H1 (cell line): ENCODE measurements around the gene DRAXIN. TPM values are rescaled to one million over a fixed set of nuclear protein-coding genes. Genes with fewer than 3 reads are reported as not detected.

Experiments used
- CTCF ChIA-PET: fragments of 300-600 bp; sonication (Branson Sonifier 250); formaldehyde crosslinking; loops from one replicate; lab custom pipeline; 2021; ENCODE audit not compliant: partially characterized antibody; lab: Charles Lee
- POLR2A ChIA-PET: fragments of 300-600 bp; sonication (Branson Sonifier 250); formaldehyde crosslinking; loops from one replicate; lab custom pipeline; 2021; ENCODE audit warnings: inconsistent platforms; ENCODE audit not compliant: partially characterized antibody; lab: Charles Lee
- DNase-seq, 2 experiments: peaks; one replicate each; pipeline versions ENCODE4 v3.0.0 to v3.0.0-alpha.2; 2010 to 2022; ENCODE audit warnings: low spot score in 2 of 2, low read depth in 1 of 2, mixed read lengths in 1 of 2
- FAIRE-seq: peaks from 2 replicates; lab custom pipeline; 2011; peaks lifted over from hg19 to GRCh38; lab: Jason Lieb, UNC
- H2AFZ ChIP-seq: 2 replicates; pipeline ENCODE4 v1.8.1; 2012; ENCODE audit warnings: low read length, inconsistent platforms
- H2AK5ac ChIP-seq: 2 replicates; pipeline ENCODE4 v1.6.1; 2013; ENCODE audit warnings: low read depth, low read length
- H2BK120ac ChIP-seq: replicated peaks from 2 replicates; pipeline ENCODE3; 2013; ENCODE audit warnings: low read depth, low read length, inconsistent platforms
- H2BK12ac ChIP-seq: 2 replicates; pipeline ENCODE4 v1.6.1; 2013; ENCODE audit warnings: low read depth, low read length
- H2BK15ac ChIP-seq: 2 replicates; pipeline ENCODE4 v1.6.1; 2013; ENCODE audit warnings: low read length
- H2BK20ac ChIP-seq: 2 replicates; pipeline ENCODE4 v1.6.1; 2013; ENCODE audit warnings: low read length
- H2BK5ac ChIP-seq: 2 replicates; pipeline ENCODE4 v1.6.1; 2013; ENCODE audit warnings: low read depth, low read length
- H3K14ac ChIP-seq: 2 replicates; pipeline ENCODE4 v1.6.1; 2013; ENCODE audit warnings: inconsistent platforms; ENCODE audit not compliant: insufficient read length
- H3K18ac ChIP-seq: 2 replicates; pipeline ENCODE4 v1.6.1; 2013; ENCODE audit warnings: low read length; ENCODE audit errors: extremely low read depth
- H3K23ac ChIP-seq: 2 replicates; pipeline ENCODE4 v1.6.1; 2013; ENCODE audit warnings: inconsistent platforms; ENCODE audit not compliant: insufficient read length
- H3K23me2 ChIP-seq: 2 replicates; pipeline ENCODE4 v1.6.1; 2013; ENCODE audit warnings: low read depth, low read length
- H3K27ac ChIP-seq: 2 replicates; pipeline ENCODE4 v1.6.1; 2011; ENCODE audit warnings: low read depth, low read length, inconsistent platforms
- H3K27me3 ChIP-seq, 4 experiments: replicated peaks in 1 of 4; 1 replicate in 1 of 4; 2 replicates in 3 of 4; pipeline versions ENCODE4 v1.6.1 to v1.8.1; 2011 to 2013; ENCODE audit warnings: low read length in 3 of 4, mild to moderate bottlenecking in 3 of 4, inconsistent platforms in 2 of 4, mixed read lengths in 2 of 4, moderate library complexity in 1 of 4; ENCODE audit not compliant: control insufficient read depth in 3 of 4, insufficient read depth in 3 of 4; ENCODE audit errors: extremely low read depth in 1 of 4
- H3K36me3 ChIP-seq, 4 experiments: 2 replicates each; pipeline versions ENCODE4 v1.6.1 to v1.8.1; 2011 to 2013; ENCODE audit warnings: mild to moderate bottlenecking in 4 of 4, low read length in 3 of 4, moderate library complexity in 2 of 4, control low read depth in 1 of 4, inconsistent platforms in 1 of 4; ENCODE audit not compliant: insufficient read depth in 4 of 4, control insufficient read depth in 2 of 4
- H3K4ac ChIP-seq: replicated peaks from 2 replicates; pipeline ENCODE3; 2013; ENCODE audit warnings: low read length, low read depth, mixed read lengths, inconsistent platforms; ENCODE audit not compliant: insufficient read length
- H3K4me1 ChIP-seq, 4 experiments: replicated peaks in 1 of 4; 1 replicate in 1 of 4; 2 replicates in 3 of 4; pipeline versions ENCODE4 v1.6.1 to v1.8.1; 2011 to 2013; ENCODE audit warnings: low read length in 3 of 4, inconsistent platforms in 2 of 4, mixed read lengths in 1 of 4; ENCODE audit not compliant: insufficient read depth in 4 of 4, control insufficient read depth in 3 of 4
- H3K4me2 ChIP-seq, 2 experiments: 2 replicates each; pipeline versions ENCODE4 v1.6.1 to v1.8.1; 2011 to 2013; ENCODE audit warnings: low read depth in 2 of 2, low read length in 2 of 2, control low read depth in 1 of 2, inconsistent platforms in 1 of 2, mild to moderate bottlenecking in 1 of 2; ENCODE audit not compliant: insufficient read depth in 1 of 2
- H3K4me3 ChIP-seq, 4 experiments: fragments of 200-600, 300-600 bp in 1 of 4; sonication (generic), shearing (Covaris generic), sonication (Bioruptor Twin) in 1 of 4; 2 replicates each; pipeline versions ENCODE4 v1.5.1 to v1.8.1; 2011 to 2016; ENCODE audit warnings: low read length in 4 of 4, low read depth in 3 of 4, control low read depth in 2 of 4, inconsistent platforms in 2 of 4, mild to moderate bottlenecking in 2 of 4, mixed read lengths in 1 of 4, moderate library complexity in 1 of 4; ENCODE audit not compliant: insufficient read depth in 2 of 4; ENCODE audit errors: extremely low read depth in 1 of 4
- H3K56ac ChIP-seq: replicated peaks from 2 replicates; pipeline ENCODE3; 2013; ENCODE audit warnings: low read depth, mild to moderate bottlenecking, mixed read lengths, low read length, inconsistent platforms; ENCODE audit not compliant: insufficient read length
- H3K79me1 ChIP-seq: 2 replicates; pipeline ENCODE4 v1.6.1; 2013; ENCODE audit warnings: low read depth, low read length, control low read depth
- H3K79me2 ChIP-seq, 2 experiments: 2 replicates each; pipeline versions ENCODE4 v1.6.1 to v1.8.1; 2012 to 2013; ENCODE audit warnings: low read length in 2 of 2, mild to moderate bottlenecking in 2 of 2, inconsistent platforms in 1 of 2; ENCODE audit not compliant: insufficient read depth in 2 of 2, control insufficient read depth in 1 of 2
- H3K9ac ChIP-seq, 4 experiments: replicated peaks in 1 of 4; 1 replicate in 1 of 4; 2 replicates in 3 of 4; pipeline versions ENCODE4 v1.6.1 to v1.8.1; 2011 to 2013; ENCODE audit warnings: low read depth in 3 of 4, low read length in 3 of 4, control low read depth in 2 of 4, mild to moderate bottlenecking in 2 of 4, moderate library complexity in 2 of 4, inconsistent platforms in 1 of 4; ENCODE audit errors: extremely low read depth in 1 of 4
- H3K9me3 ChIP-seq, 2 experiments: 2 replicates each; pipeline versions ENCODE4 v1.6.1 to v1.8.1; 2012 to 2013; ENCODE audit warnings: mild to moderate bottlenecking in 2 of 2, moderate library complexity in 2 of 2, control low read depth in 1 of 2, inconsistent platforms in 1 of 2, low read depth in 1 of 2, low read length in 1 of 2, mixed read lengths in 1 of 2; ENCODE audit not compliant: insufficient read depth in 2 of 2
- H4K20me1 ChIP-seq, 2 experiments: replicated peaks in 1 of 2; 2 replicates each; pipeline versions ENCODE3 to v1.8.1; 2011 to 2013; ENCODE audit warnings: inconsistent platforms in 2 of 2, low read length in 2 of 2, mild to moderate bottlenecking in 1 of 2; ENCODE audit not compliant: insufficient read depth in 2 of 2, control insufficient read depth in 1 of 2
- H4K5ac ChIP-seq: 2 replicates; pipeline ENCODE4 v1.6.1; 2013; ENCODE audit warnings: low read length, low read depth, mixed read lengths, inconsistent platforms; ENCODE audit not compliant: insufficient read length
- H4K8ac ChIP-seq: 2 replicates; pipeline ENCODE4 v1.8.0; 2013; ENCODE audit warnings: mild to moderate bottlenecking, moderate library complexity, low read length, inconsistent platforms; ENCODE audit not compliant: insufficient read depth; ENCODE audit errors: extremely low read depth
- H4K91ac ChIP-seq: replicated peaks from 2 replicates; pipeline ENCODE3; 2013; ENCODE audit warnings: low read length, mixed read lengths, inconsistent platforms; ENCODE audit not compliant: insufficient read length
- BACH1 ChIP-seq: IDR thresholded peaks from 2 replicates; pipeline ENCODE4 v1.6.1; 2012; ENCODE audit warnings: low read length, improper control_type of control experiment
- BCL11A ChIP-seq, 2 experiments: IDR thresholded peaks; one replicate each; pipeline ENCODE4 v1.6.1; 2011; ENCODE audit warnings: low read depth in 2 of 2, low read length in 2 of 2, mild to moderate bottlenecking in 2 of 2
- CREB1 ChIP-seq: IDR thresholded peaks from 2 replicates; pipeline ENCODE4 v1.6.1; 2012; ENCODE audit warnings: inconsistent platforms
- GABPA ChIP-seq: IDR thresholded peaks from 2 replicates; pipeline ENCODE4 v1.6.1; 2011; ENCODE audit warnings: mild to moderate bottlenecking, low read length, moderate library complexity, borderline replicate concordance; ENCODE audit not compliant: insufficient read depth
- HDAC2 ChIP-seq, 2 experiments: fragments of 300-600 bp in 1 of 2; sonication (generic) in 1 of 2; IDR thresholded peaks; 2 replicates each; pipeline ENCODE4 v1.6.1; 2011 to 2012; ENCODE audit warnings: low read depth in 2 of 2, low read length in 2 of 2, mild to moderate bottlenecking in 2 of 2, moderate library complexity in 2 of 2, borderline replicate concordance in 1 of 2, inconsistent platforms in 1 of 2
- HDAC6 ChIP-seq: IDR thresholded peaks from one replicate; pipeline ENCODE4 v1.7.1; 2012; ENCODE audit warnings: low read depth, mild to moderate bottlenecking, inconsistent platforms, low read length, moderate library complexity
- NRF1 ChIP-seq: IDR thresholded peaks from 2 replicates; pipeline ENCODE4 v1.6.1; 2011; ENCODE audit warnings: mild to moderate bottlenecking, low read depth, low read length, improper control_type of control experiment
- POLR2A ChIP-seq, 2 experiments: IDR thresholded peaks; 1 replicate in 1 of 2; 2 replicates in 1 of 2; pipeline ENCODE4 v1.6.1; 2011; ENCODE audit warnings: low read depth in 2 of 2, low read length in 2 of 2, mild to moderate bottlenecking in 2 of 2; ENCODE audit errors: control extremely low read depth in 1 of 2
- POU5F1 ChIP-seq: IDR thresholded peaks from 2 replicates; pipeline ENCODE4 v1.6.1; 2011; ENCODE audit warnings: low read depth, mild to moderate bottlenecking, low read length, moderate library complexity
- SIRT6 ChIP-seq: IDR thresholded peaks from one replicate; pipeline ENCODE4 v1.7.1; 2012; ENCODE audit warnings: low read length, inconsistent platforms
- SIX5 ChIP-seq: IDR thresholded peaks from 2 replicates; pipeline ENCODE4 v1.6.1; 2011; ENCODE audit warnings: mild to moderate bottlenecking, low read depth, low read length
- WGBS, 2 experiments: shearing (Covaris generic) in 1 of 2; methylation state at CpG; one replicate each; pipeline versions ENCODE4 v1.1.6 to v1.1.7; 2013 to 2015; ENCODE audit warnings: low lambda C conversion rate in 2 of 2, mixed read lengths in 2 of 2, inconsistent platforms in 1 of 2, low coverage in 1 of 2, missing lambda C conversion rate in 1 of 2; ENCODE audit not compliant: insufficient replicate concordance in 2 of 2, insufficient coverage in 1 of 2, insufficient read length in 1 of 2; ENCODE audit errors: extremely low coverage in 1 of 2, missing lambda C conversion rate in 1 of 2; 5-methylcytosine and 5-hydroxymethylcytosine counted together
- polyA plus RNA-seq, 7 experiments: library from polyadenylated mRNA; depleted of rRNA in 3 of 7; stranded (reverse) in 5 of 7; unstranded in 2 of 7; fragments of >200 nt in 5 of 7; fragments of 200-250 nt in 2 of 7; gene quantifications; 1 replicate in 5 of 7; 2 replicates in 1 of 7; 4 replicates in 1 of 7; pipeline versions ENCODE4 v1.2.1 to v1.2.3, GENCODE V29; 2011 to 2013; ENCODE audit warnings: missing spikeins in 2 of 7, mixed read lengths in 2 of 7
- total RNA-seq: library from RNA; stranded (reverse); fragmentation: NEBNext Ultra II Directional; extraction: Animal tissue kit (Norgen Biotek cat#: 25700); gene quantifications from 2 replicates; pipeline ENCODE4 v1.2.1, GENCODE V29; 2021
- TF ChIP-seq, protein P1 (sequence below): IDR thresholded peaks from 2 replicates; pipeline ENCODE4 v1.6.1; 2012; ENCODE audit warnings: low read length, inconsistent platforms
- TF ChIP-seq, protein P2 (sequence below): IDR thresholded peaks from 2 replicates; pipeline ENCODE4 v1.6.1; 2012; ENCODE audit warnings: inconsistent platforms

Gene DRAXIN
- total and polyA plus RNA-seq, 2 of the 8 experiments (the other 6 are each of a cell fraction or from before 2014, with no cell fraction given): 4.6 to 17.6 TPM

DNA sequence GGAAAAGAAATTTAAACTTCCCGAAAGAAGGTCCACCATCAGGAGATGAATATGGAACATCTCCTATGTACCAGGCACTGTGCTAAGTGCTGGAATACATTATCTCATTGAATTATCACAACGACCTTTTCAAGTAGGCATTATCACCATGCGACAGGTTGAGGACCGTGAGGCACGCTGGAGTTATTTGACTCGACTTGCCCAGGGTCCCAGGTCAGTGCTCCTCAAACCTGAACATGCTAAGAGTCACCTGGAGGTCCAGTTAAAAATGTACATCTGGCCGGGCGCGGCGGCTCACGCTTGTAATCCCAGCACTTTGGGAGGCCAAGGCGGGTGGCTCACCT is 28.5 kb downstream of the DRAXIN start:
- Histone ChIP-seq H4K5ac (no peak overlapping the region), H3K79me2 (no peaks in the 10 kb centered on the region), H3K18ac (no peak overlapping the region), H2BK20ac (no peak overlapping the region), H4K20me1 (peaks cover 0 to 3% of the 10 kb centered on the region in 2 experiments), H2BK120ac (no peak overlapping the region), H2AK5ac (no peak overlapping the region), H3K14ac (no peak overlapping the region), H3K56ac (no peak overlapping the region), H2BK15ac (no peak overlapping the region), H2BK12ac (no peak overlapping the region), H3K4ac (no peak overlapping the region), H3K4me1 (peaks cover 0 to under 1% (median 0%) of the 10 kb centered on the region in 4 experiments; a peak in 1 of 7 replicates), H3K27me3 (no peaks in the 10 kb centered on the region), H2BK5ac (no peak overlapping the region), H3K23me2 (no peaks in the 10 kb centered on the region), H3K36me3 (no peaks in the 10 kb centered on the region), H3K9me3 (no peaks in the 10 kb centered on the region), H3K27ac (no peak overlapping the region), H4K8ac (no peak overlapping the region), H3K9ac (no peak overlapping the region; a peak in 1 of 7 replicates), H4K91ac (peak overlapping the region; percentile 42), H3K4me2 (no peak overlapping the region), H3K23ac (no peak overlapping the region), H3K4me3 (no peak overlapping the region), H3K79me1 (no peaks in the 10 kb centered on the region), H2AFZ (no peak overlapping the region)
- DNase-seq (no peak), FAIRE-seq (no peak)
- POLR2A ChIA-PET: interaction anchor here (0.8 to 3.8 kb wide), 19 partner anchors 11 to 67 kb away, joined by 3 to 22 read pairs (median 6); partner anchors contain the start of genes AGTRAP, DRAXIN, FBXO44 and FBXO6
- 83% methylated on average over 12 of the region's 12 CpGs; no CpG with 5 or more reads in 1 of the 2 experiments for WGBS, 2 experiments
- CTCF ChIA-PET: interaction anchor here (0.7 to 3.4 kb wide), 33 partner anchors 9 to 173 kb away, joined by 3 to 58 read pairs (median 9); partner anchors contain the start of genes AGTRAP, FBXO2, FBXO44 and FBXO6
- TF ChIP-seq POU5F1 (no peak), HDAC2 (IDR thresholded peaks at IDR 0.05; ENCODE audit: borderline replicate concordance in 1 of 2, low read depth in 2 of 2, low read length in 2 of 2) (no peak), BACH1 (no peak), CREB1 (no peak), HDAC6 (no peak), SIX5 (no peak), BCL11A (IDR thresholded peaks at IDR 0.05; ENCODE audit: low read depth in 2 of 2, low read length in 2 of 2) (no peak), SIRT6 (no peak), GABPA (no peak), POLR2A (IDR thresholded peaks at IDR 0.05; ENCODE audit: control extremely low read depth in 1 of 2, low read depth in 2 of 2, low read length in 2 of 2) (no peak), NRF1 (no peak)
- TF ChIP-seq, protein P1, sequence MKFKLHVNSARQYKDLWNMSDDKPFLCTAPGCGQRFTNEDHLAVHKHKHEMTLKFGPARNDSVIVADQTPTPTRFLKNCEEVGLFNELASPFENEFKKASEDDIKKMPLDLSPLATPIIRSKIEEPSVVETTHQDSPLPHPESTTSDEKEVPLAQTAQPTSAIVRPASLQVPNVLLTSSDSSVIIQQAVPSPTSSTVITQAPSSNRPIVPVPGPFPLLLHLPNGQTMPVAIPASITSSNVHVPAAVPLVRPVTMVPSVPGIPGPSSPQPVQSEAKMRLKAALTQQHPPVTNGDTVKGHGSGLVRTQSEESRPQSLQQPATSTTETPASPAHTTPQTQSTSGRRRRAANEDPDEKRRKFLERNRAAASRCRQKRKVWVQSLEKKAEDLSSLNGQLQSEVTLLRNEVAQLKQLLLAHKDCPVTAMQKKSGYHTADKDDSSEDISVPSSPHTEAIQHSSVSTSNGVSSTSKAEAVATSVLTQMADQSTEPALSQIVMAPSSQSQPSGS: no peak
- TF ChIP-seq, protein P2, sequence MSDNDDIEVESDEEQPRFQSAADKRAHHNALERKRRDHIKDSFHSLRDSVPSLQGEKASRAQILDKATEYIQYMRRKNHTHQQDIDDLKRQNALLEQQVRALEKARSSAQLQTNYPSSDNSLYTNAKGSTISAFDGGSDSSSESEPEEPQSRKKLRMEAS: no peak
